SK-N-DZ (cell line): Measurements from ENCODE around the gene TMSB10.
"Not testable (repeated sequence)": the region's sequence is repeated elsewhere in the genome, so short reads cannot be mapped to it uniquely, and the experiment has no call there.

ENCODE experiments used
- DNase-seq: peaks from one replicate; pipeline ENCODE4 v3.0.0-alpha.2; 2015; ENCODE audit warnings: low spot score

Gene TMSB10

DNA sequence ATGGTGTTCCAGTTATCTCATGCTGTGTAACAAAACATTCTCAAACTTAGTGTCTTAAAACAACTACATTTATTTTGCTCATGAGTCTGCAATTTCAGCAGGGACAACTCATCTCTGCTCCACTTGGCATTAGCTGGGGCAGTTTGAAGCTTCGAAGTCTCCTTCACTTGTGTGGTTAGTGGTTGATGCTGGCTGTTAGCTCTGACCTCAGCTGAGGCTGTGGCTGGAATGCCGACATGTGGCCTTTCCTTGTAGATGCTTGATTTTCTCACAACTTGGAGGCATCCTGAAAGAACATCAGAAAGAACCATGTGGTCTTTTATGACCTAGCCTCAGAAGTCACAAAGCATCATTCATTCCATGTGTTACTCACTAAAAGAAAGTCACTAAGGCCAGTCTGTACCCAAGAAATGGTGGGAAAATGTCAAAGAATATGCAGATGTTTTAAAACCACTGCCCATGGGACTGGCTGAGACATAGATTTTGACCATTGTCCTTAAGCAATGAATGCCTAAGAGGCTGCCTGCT is 3.8 kb upstream of the TMSB10 start:
- no peak for DNase-seq

DNA sequence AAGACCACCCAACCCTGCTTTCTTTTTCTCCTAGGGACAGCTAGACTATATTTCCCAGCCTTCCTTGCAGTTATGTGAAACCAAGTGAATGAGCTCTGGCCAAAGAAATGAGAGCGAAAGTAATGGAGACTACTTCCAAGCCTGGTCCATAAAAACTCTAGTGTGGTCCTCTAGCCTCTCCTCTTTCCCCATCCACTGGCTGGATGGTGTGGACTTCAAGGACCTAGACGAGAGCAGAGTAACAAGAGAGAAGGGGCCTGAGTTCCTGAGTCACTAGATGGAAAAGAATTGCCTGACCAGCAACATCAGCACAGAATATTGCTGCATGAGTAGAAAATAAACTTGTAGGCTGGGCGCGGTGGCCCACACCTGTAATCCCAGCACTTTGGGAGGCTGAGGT is 2.9 kb upstream of the TMSB10 start:
- no peak for DNase-seq

DNA sequence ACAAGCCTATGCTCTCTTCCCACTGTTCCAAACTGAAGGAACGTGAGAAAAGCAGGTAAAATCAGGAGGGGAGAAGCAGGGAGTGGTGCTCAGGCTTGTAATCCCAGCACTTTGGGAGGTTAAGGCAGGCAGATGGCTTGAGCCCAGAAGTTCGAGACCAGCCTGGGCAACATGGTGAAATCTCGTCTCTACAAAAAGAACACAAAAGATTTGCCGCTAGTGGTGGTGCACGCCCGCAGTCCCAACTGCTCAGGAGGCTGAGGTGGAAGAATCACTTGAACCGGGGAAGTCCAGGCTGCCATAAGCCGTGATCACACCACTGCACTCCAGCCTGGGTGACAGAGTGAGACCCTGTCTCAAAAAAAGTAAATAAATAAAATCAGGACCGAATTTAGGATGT is 1.3 kb upstream of the TMSB10 start:
- DNase-seq, result no peak

DNA sequence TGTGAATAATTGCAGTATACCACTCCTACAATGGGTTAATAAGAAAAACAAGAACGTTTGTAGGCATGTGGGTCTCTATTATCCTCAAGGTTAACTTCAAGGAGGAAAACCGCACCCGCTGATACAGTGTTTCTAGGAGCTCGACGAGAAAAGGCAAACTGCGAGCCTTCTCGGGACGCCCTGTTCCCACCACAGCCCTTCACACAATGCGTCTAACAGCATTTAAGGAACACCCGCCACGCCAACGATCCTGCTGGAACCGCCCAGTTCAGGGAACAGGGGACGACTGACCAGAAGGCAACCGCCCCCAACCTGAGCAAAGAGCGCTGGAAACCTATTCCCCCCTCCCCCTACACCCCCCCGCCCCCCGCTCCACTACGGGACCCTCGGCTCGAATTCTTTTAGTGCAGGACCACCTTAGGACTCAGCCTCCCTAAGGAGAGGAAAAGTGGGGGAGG is 710 bp upstream of the TMSB10 start:
- peak; percentile 35 for DNase-seq

- no peak for DNase-seq
Observed at GRCh38 chr2:84906108-84906899, 848 bp downstream of the TMSB10 start.

DNA sequence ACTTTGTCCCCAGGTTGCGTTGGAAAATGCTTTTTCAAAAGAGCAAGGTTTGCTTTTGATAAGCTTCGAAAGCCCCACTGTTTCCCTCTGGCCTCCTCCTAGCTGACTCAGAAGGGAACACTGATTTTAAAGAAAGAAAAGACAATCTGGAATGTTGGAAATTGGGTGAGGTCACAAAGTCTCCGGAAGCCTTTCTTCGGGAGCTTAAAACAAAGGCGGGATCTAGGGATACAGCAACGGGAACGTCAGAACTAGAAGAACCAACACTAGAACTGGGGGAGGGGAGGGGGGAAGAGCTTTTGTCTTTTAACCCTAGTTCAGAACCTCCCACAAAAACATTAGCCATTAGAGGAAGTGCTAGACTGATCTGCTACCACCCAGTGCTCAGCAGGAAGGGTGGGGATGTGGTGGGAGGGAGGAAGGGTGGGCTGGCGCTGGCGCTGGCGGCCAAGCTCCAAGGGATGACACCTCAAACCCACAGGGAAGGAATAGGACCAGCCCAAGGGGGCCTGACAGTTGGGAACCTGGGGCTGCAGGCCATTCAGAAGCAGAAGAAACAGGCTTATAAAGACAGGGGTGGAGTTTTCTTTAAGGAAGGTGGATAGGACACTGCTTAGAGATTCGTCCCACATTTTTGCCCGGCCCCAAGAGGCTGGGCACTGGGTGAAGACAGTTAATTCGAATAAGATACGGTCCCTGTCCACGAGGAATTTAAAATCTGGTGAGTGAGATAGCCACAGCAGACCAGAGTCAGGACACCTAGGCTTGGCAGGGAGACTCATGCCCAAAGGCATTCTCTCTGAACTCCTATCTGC is 1.7 kb downstream of the TMSB10 start:
- peak; percentile 39 for DNase-seq

DNA sequence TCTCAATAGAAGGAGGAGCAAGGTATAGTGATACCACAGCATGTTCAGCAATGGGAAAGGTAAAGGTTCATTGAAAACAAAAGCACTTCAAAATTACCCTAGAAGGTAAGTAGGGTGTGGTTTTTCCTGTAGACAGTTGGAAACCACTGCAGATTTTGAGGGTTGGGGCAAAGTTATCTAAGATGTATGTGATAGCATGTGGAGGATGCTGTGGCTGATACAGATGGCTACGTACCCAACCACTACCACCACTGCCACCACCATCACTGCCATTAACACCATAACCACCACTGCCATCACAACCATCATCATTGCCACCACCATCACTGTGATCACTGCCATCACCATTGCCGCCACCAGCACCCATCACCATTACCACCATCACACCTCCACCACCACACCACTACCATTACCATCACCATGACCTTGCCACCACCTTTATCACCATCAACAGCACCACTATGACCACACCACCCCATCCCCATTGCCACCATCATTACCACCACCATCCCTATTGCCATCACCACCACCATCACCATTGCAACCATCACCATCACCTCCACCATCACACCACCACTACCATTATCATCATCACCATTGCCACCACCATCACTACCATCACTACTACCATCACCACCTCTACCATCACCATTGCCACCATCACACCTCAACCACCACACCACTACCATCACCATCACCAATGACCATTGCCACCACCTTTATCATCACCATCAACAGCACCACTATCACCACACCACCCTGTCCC is 3.7 kb downstream of the TMSB10 start:
- no peak for DNase-seq

DNA sequence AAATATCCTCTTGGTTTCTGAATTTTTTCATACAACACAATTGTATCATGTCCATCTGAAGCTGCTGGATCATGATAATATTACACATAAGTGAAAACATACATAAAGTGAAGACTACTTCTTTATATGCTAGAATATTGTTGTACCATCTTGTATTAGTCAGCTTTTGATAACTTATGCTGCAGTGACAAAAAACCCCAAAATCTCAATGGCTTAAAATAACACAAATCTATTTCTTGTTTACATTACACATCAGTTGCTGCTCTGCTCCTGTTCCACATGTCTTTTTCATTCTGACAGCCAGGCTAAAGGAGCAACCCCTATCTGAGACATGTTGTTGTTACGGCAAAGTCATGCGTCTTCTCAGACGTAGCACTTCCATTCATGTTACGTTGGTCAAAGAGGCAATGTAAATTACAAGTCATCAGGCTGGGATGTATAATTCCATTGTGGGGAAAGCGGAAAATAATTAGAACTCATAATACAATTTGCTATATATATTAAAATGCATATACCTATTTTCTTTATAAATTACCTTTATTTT is 5.8 kb downstream of the TMSB10 start:
- no peak for DNase-seq

DNA sequence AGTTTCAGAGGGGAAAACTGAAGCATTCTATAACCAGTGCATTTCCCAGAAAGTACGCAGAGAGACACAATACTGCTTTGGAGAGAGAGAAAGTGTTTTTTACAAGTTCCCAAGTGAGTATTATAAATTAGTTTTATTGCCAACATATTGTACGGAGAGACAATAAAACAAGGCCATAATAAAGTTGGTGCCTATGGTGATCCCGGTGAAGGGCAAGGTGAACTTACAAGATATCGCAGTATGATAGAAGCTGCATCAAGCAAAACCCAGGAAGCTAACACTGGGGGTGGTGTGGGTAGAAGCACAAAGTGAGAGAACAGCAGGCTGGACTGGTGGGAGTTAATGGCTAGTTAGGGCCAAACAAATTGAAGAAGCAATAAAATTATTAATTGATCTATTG is 7.5 kb downstream of the TMSB10 start:
- DNase-seq, result no peak

GRCh38 chr2:84914334-84914733 is 8.9 kb downstream of the TMSB10 start:
- DNase-seq, result no peak

GRCh38 chr2:84915675-84916074 is 10.2 kb downstream of the TMSB10 start:
- DNase-seq, result not testable (repeated sequence)

GRCh38 chr2:84917821-84918220 is 12.4 kb downstream of the TMSB10 start:
- DNase-seq, result not testable (repeated sequence)

GRCh38 chr2:84918430-84918829 is 13.0 kb downstream of the TMSB10 start:
- no peak for DNase-seq

DNA sequence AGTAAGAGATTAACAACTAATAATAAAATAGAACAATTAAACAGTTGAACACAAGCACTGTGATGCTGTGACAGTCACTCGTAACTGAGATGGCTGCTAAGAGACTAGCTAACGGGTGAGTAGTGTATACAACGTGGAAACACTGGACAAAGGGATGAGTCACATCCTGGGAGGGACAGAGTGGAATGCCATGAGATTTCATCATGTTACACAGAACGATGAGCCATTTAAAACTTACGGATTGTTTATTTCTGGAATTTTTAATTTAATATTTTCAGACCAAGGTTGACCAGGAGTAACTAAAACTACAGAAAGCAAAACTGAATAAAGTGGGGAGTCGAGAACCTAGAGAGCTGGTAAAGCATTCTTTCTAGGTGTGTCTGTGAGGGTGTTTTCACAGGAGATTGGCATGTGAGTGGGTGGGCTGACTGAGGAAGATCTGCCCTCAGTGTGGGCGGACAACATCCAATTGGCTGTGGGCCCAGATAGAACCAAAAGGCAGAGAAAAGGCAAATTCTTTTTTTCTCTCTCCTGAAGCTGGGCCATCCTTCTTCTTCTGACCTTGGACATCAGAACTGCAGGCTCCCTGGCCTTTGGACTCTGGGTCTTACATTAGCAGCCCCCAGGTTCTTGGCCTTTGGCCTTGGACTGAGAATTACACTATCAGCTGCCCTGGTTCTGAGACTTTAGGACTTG is 14.6 kb downstream of the TMSB10 start:
- no peak for DNase-seq

GRCh38 chr2:84923009-84923408 is 17.6 kb downstream of the TMSB10 start:
- DNase-seq, result no peak

DNA sequence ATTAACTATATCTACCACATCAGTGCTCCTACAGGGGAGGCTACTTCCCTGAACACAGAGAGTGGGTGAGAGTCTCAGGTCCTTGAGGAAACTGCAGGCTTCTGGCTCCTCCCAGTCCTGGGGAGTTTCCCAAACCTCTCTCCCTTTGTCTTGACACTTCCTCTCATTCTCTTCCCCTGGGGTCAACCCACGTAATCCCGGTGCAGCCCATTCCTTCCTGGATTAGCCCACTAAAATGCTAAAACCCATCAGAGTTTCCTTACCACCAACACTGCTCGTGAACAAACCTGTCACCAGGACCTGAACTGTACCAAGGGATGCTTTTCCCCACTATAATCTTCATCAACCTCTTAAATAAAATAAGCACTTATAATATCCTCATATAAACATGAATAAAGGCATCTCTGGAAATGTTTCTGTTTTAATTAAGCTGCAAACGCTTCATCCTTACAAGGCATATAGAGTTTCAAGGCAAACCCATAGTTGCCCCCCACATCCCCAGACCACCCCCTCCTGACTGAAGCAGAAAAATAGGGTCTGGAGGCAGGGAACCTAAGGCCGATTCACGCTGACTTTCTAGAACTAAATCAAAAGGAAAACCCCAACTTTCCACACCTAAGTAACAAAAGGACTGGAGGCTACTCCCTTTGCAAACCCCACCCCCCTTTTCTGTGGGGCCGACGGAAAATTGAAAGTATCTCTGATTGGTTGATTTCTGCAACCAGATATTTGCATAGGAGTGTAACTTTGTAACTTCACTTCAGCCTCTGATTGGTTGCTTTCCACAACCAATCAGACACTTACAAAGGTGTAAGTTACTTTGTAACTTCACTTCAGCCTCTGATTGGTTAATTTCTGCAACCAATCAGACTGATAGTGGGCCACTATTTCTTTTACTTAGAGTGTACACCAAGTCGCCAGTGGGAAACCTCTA is 19.0 kb downstream of the TMSB10 start:
- peak; percentile 15 for DNase-seq

GRCh38 chr2:84925336-84925723 is 19.9 kb downstream of the TMSB10 start:
- no peak for DNase-seq

DNA sequence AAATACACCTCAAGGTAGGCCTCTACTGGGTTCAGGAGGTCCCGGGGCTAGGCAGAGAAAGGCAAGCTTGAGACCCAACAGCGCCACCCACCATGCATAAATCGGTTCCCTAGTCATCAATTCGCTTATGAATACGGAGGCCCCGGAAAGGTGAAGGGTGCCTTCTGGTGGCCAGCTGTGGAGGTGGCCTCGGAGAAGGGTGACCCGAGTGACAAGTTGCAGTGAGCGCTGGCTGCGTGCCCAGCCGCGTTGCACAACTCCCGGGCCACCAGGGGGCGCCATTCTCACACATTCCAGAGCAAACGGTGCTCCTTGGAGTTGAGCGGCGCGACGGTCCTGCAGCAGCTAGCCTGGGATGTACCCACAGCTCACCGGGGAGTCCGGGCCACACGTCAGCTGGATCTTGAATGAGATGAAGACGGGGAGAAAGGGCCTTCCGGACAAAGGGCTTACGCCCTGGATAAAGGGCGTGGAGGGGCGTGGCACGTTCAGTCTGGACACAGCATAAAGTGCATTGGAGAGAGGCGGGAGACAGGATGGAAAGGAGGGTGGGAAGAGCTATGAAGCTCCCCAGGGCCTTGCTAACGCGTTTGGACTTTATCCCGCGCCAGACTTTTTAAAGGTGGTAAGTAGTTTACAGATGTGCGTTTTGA is 20.4 kb downstream of the TMSB10 start:
- peak; percentile 92 for DNase-seq

DNA sequence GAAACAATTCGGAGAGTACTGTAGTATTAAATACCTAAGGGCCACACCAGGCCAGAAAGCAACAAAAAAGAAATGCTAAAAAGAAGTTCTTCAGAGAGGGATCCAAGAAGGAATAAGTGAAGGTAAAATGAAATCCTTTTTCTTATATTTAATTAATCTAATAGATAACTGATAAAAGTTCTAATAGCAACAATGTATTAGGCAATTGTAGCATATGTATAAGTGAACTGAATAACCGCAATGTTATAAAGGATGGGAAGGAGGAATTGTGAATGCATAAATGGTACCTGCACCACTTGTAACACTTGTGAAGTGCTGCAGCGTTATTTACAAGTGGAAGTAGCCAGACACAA is 21.8 kb downstream of the TMSB10 start:
- no peak for DNase-seq
